NCI-H2196 treated with DMSO at 0.1 percent for 48 hours (cell line): ENCODE measurements around the gene SPATS2.
A peak's percentile ranks its signal among the peaks of the same experiment; 100 is the strongest.
"Not testable (repeated sequence)": the region's sequence is repeated elsewhere in the genome, so short reads cannot be mapped to it uniquely, and the experiment has no call there.

Experiments
- DNase-seq: peaks from one replicate; lab custom pipeline; 2025; ENCODE audit not compliant: unreplicated experiment; lab: John Stamatoyannopoulos, UW

The SPATS2 gene

GRCh38 chr12:49403971-49404450 is 36.7 kb downstream of the SPATS2 start:
- no peak for DNase-seq

GRCh38 chr12:49404956-49405355 is 37.7 kb downstream of the SPATS2 start:
- DNase-seq = no peak

GRCh38 chr12:49410818-49411217 is 43.6 kb downstream of the SPATS2 start:
- DNase-seq = no peak

- DNase-seq = no peak
These were observed 45.7 kb downstream of the SPATS2 start for GRCh38 chr12:49413010-49413409.

GRCh38 chr12:49413796-49414195 is 46.5 kb downstream of the SPATS2 start:
- no peak for DNase-seq

GRCh38 chr12:49414364-49414763 is 47.1 kb downstream of the SPATS2 start:
- no peak for DNase-seq

GRCh38 chr12:49415521-49415970 is 48.3 kb downstream of the SPATS2 start:
- DNase-seq = no peak

- no peak for DNase-seq
These were observed 49.6 kb downstream of the SPATS2 start for GRCh38 chr12:49416892-49417291.

GRCh38 chr12:49417558-49417957 is 50.3 kb downstream of the SPATS2 start:
- no peak for DNase-seq

- DNase-seq = no peak
These were observed 53.3 kb downstream of the SPATS2 start for GRCh38 chr12:49420556-49420955.

- DNase-seq = no peak
These were observed 54.9 kb downstream of the SPATS2 start for GRCh38 chr12:49422114-49422513.

GRCh38 chr12:49428793-49429192 is 61.5 kb downstream of the SPATS2 start:
- DNase-seq = peak; percentile 62

- no peak for DNase-seq
These were observed 65.4 kb downstream of the SPATS2 start for GRCh38 chr12:49432616-49433015.

- DNase-seq = not testable (repeated sequence)
These were observed 69.5 kb downstream of the SPATS2 start for GRCh38 chr12:49436799-49437198.

- DNase-seq = no peak
These were observed 71.8 kb downstream of the SPATS2 start for GRCh38 chr12:49439042-49439441.

GRCh38 chr12:49440035-49440434 is 72.8 kb downstream of the SPATS2 start:
- no peak for DNase-seq

- DNase-seq = no peak
These were observed 75.7 kb downstream of the SPATS2 start for GRCh38 chr12:49442915-49443314.

- no peak for DNase-seq
These were observed 79.3 kb downstream of the SPATS2 start for GRCh38 chr12:49446571-49446970.

GRCh38 chr12:49448858-49449257 is 81.6 kb downstream of the SPATS2 start:
- DNase-seq = no peak

GRCh38 chr12:49451468-49452259 is 84.4 kb downstream of the SPATS2 start:
- DNase-seq = no peak

- DNase-seq = no peak
These were observed 88.2 kb downstream of the SPATS2 start for GRCh38 chr12:49455501-49455900.

- no peak for DNase-seq
These were observed 88.9 kb downstream of the SPATS2 start for GRCh38 chr12:49456131-49456679.

- no peak for DNase-seq
These were observed 91.6 kb downstream of the SPATS2 start for GRCh38 chr12:49458816-49459215.
